Psoas muscle (tissue), 8 donors: Measurements from ENCODE around the gene FRAS1. TPM values are rescaled to one million over a fixed set of nuclear protein-coding genes. Genes with fewer than 3 reads are reported as not detected.

Experiments used
- ATAC-seq, 4 donors: fragments of 200-7000 bp; cut with Tn5 transposase; one replicate each; pipeline ENCODE4 v1.9.1; 2020; ENCODE audit warnings: moderate library complexity in 3 of 4, mild to moderate bottlenecking in 2 of 4
- DNase-seq, 2 donors: peaks; one replicate each; pipeline ENCODE4 v3.0.0-alpha.2; 2020
- H3K27ac ChIP-seq: fragments of 200-600 bp; one replicate; pipeline ENCODE4 v1.8.0; 2022
- H3K27me3 ChIP-seq, 3 donors: fragments of 200-600 bp in 1 of 3; one replicate each; pipeline versions ENCODE4 v1.6.1 to v1.8.0; 2013 to 2022; ENCODE audit warnings: low read length in 2 of 3, mild to moderate bottlenecking in 2 of 3, moderate library complexity in 1 of 3; ENCODE audit not compliant: insufficient read depth in 3 of 3
- H3K36me3 ChIP-seq, 2 donors: fragments of 200-600 bp in 1 of 2; one replicate each; pipeline versions ENCODE4 v1.6.1 to v1.8.0; 2013 to 2022; ENCODE audit warnings: low read depth in 1 of 2, mild to moderate bottlenecking in 1 of 2, moderate library complexity in 1 of 2; ENCODE audit not compliant: insufficient read depth in 1 of 2
- H3K4me1 ChIP-seq: fragments of 200-600 bp; one replicate; pipeline ENCODE4 v1.8.0; 2022
- H3K4me3 ChIP-seq: fragments of 200-600 bp; one replicate; pipeline ENCODE4 v1.8.0; 2022; ENCODE audit warnings: mild to moderate bottlenecking
- H3K9me3 ChIP-seq: fragments of 200-600 bp; one replicate; pipeline ENCODE4 v1.8.0; 2022
- CTCF ChIP-seq: fragments of 200-600 bp; IDR thresholded peaks from one replicate; pipeline ENCODE4 v1.8.0; 2022; ENCODE audit warnings: antibody characterized with exemption
- WGBS, 3 donors: extraction: QIAGEN DNeasy Blood & Tissue Kit; methylation state at CpG; one replicate each; pipeline versions ENCODE4 v1.1.6 to v1.1.7; 2013; 5-methylcytosine and 5-hydroxymethylcytosine counted together
- intact Hi-C, 2 donors: fragments of 100-400 bp; cut with DNase I; formaldehyde crosslinking; loops; one replicate each; pipeline versions ENCODE4 v1.11.0 to v1.14.2; 2022
- polyA plus RNA-seq, 3 donors: library from polyadenylated mRNA; stranded (reverse); fragments of 200-250 nt; gene quantifications; one replicate each; pipeline ENCODE4 v1.2.3, GENCODE V29; 2013
- total RNA-seq, 4 donors: library from RNA; stranded (reverse); fragmentation: NEBNext Ultra II Directional in 2 of 4; extraction: Animal tissue kit (Norgen Biotek cat#: 25700) in 2 of 4; gene quantifications; one replicate each; pipeline versions ENCODE4 v1.2.1 to v1.2.4, GENCODE V29; 2021 to 2023
- donor health status: healthy with polysubstance abuse.
- donor health status: DM: no; HTN: no; CAD: no; lungs with moderate emphysema.
- donor health status: Bipolar disorder and iron deficiency.
- donor health status: healthy.
- donor health status: DM: yes; HTN: yes; CAD: no.
- donor health status: DM: no; HTN: no; CAD: no.
- donor health status: DM: no; HTN: no; CAD: no.
- donor health status: DM: yes; HTN: yes; CAD: no.

Gene FRAS1
- total and polyA plus RNA-seq, 7 donors: 0.08 to 3.0 (median 0.42) TPM

DNA sequence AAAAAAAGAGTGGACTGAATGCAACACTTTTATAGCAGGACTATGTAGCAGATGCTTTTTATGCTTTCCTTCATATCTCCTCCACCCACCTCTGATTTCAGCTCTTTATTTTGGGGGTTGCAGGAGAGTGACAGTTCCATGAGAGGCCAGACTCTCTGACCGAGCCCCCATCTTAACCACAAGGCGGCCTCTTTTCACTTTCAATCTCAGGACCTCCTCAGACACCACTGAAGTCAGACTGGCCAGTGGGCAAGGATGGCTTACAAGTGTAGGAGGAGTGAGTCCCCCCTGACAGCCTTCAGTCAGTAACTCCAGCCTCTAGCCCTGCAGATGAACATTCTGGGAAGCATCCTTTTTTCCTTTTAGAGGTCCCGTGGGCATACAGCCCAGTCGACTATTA is 140.8 kb downstream of the FRAS1 start:
- Histone ChIP-seq H3K4me1 (no peaks in the 10 kb centered on the region), H3K27ac (no peak overlapping the region), H3K4me3 (no peak overlapping the region), H3K27me3 (no peaks in the 10 kb centered on the region), H3K9me3 (no peaks in the 10 kb centered on the region), H3K36me3 (no peaks in the 10 kb centered on the region)
- DNase-seq: no peak
- WGBS, 3 donors: 80 to 82% (median 80%) methylated on average over 4 of the region's 4 CpGs
- intact Hi-C loops: no loop called here
- ATAC-seq: no peak
- TF ChIP-seq CTCF: no peak

DNA sequence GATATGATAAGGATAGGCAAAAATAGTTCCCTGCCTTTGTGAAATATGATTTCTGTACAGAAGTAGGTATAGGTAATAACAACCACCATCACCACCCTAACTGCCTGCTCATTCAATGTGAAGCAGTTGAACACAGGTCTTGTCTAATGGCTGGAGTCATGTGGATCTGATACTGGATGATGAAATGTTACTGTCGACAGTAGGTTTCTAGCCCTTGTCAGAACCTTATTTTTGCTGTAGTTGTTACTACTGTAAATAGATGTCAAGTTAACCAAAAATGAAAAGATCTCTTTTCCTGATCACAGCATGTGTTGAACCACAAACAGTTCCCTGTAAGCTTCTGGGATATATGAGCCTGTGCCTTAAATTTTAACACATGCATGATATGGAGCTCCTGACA is 142.9 kb downstream of the FRAS1 start:
- intact Hi-C loops: no loop called here
- ATAC-seq (no peak), DNase-seq (no peak)
- no peak overlapping the region for H3K4me3 ChIP-seq
- no peaks in the 10 kb centered on the region for H3K9me3 ChIP-seq
- H3K36me3 ChIP-seq: no peaks in the 10 kb centered on the region
- no peaks in the 10 kb centered on the region for H3K27me3 ChIP-seq
- no peak overlapping the region for H3K27ac ChIP-seq
- WGBS, 3 donors: 78 to 90% (median 88%) methylated on average over 1 of the region's 1 CpG
- no peak for TF ChIP-seq CTCF
- H3K4me1 ChIP-seq: no peaks in the 10 kb centered on the region

DNA sequence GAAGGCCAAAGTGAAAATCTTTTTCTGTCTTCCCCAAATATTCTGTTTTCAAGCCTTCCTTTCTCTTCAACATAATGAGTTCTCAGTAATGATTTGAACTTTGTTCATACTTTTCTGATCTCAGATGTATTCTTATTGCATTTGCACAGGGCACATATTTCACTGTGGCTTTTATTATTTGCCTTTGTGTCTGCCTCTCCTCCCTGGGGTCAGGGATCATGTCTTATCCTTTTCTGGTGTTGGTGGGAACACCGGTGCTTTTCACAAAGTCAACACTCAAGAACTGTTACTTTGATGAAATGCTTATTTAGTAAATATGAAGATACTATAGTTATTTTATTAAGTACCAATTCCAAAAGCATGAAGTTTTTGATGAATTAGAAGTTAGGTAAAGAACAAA is 143.8 kb downstream of the FRAS1 start:
- 46 to 60% (median 58%) methylated on average over 1 of the region's 1 CpG for WGBS, 3 donors
- no peaks in the 10 kb centered on the region for H3K36me3 ChIP-seq
- intact Hi-C loops: no loop called here
- ATAC-seq (no peak), DNase-seq (no peak)
- H3K9me3 ChIP-seq: no peaks in the 10 kb centered on the region
- no peaks in the 10 kb centered on the region for H3K4me1 ChIP-seq
- no peaks in the 10 kb centered on the region for H3K27me3 ChIP-seq
- TF ChIP-seq CTCF: no peak
- H3K27ac ChIP-seq: no peak overlapping the region
- H3K4me3 ChIP-seq: no peak overlapping the region

DNA sequence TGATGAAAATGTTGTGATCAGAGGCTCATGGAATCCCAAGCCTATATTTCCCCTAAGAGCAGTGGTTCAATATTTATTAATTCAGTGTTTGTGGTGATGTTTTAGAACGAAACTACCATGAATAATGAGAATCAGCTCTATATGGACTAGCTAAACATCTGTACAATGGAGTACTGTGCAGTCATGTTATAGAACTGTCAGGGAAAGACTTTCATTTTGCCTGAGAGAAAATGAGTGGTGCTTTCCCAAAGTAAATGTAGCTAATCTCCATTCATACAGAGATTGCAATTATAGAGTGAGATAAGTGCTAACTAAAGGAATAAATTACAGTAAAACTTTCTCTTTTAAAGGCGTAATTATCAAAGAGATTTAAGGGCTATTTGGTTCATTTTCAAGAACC is 147.1 kb downstream of the FRAS1 start:
- Histone ChIP-seq H3K4me3 (no peak overlapping the region), H3K27me3 (no peaks in the 10 kb centered on the region), H3K27ac (no peak overlapping the region), H3K36me3 (no peaks in the 10 kb centered on the region), H3K9me3 (no peaks in the 10 kb centered on the region), H3K4me1 (no peaks in the 10 kb centered on the region)
- intact Hi-C loops: no loop called here
- no peak for DNase-seq
- no peak for TF ChIP-seq CTCF
- ATAC-seq: no peak
- 42 to 70% (median 43%) methylated on average over 2 of the region's 2 CpGs for WGBS, 3 donors

- no peak for TF ChIP-seq CTCF
- H3K36me3 ChIP-seq: no peaks in the 10 kb centered on the region
- H3K9me3 ChIP-seq: no peaks in the 10 kb centered on the region
- no peaks in the 10 kb centered on the region for H3K27me3 ChIP-seq
- ATAC-seq: no peak
- WGBS, 3 donors: 44 to 82% (median 68%) methylated on average over 2 of the region's 2 CpGs
- H3K4me3 ChIP-seq: no peak overlapping the region
- DNase-seq: no peak
- intact Hi-C loops: no loop called here
- no peaks in the 10 kb centered on the region for H3K4me1 ChIP-seq
- H3K27ac ChIP-seq: no peak overlapping the region
Observed at GRCh38 chr4:78205591-78205990, 148.5 kb downstream of the FRAS1 start.
